HG02884 (cell line): ENCODE results near the gene SLC38A11.
"Not testable (repeated sequence)": the region's sequence is repeated elsewhere in the genome, so short reads cannot be mapped to it uniquely, and the experiment has no call there.

Experiments used
- ATAC-seq: cut with Tn5 transposase; IDR thresholded peaks from one replicate; pipeline ENCODE4 v1.9.1; 2021; ENCODE audit warnings: mild to moderate bottlenecking, moderate library complexity; ENCODE audit not compliant: unreplicated experiment

The SLC38A11 gene

GRCh38 chr2:164954954-164955701 is at the start of gene SLC38A11:
TSS of gene SLC38A11 (minus strand) at chr2:164955525. CDS start at chr2:164955247, 278 bp downstream.
- ATAC-seq = no peak

- no peak for ATAC-seq
These were observed 48.3 kb upstream of the SLC38A11 start for GRCh38 chr2:165003443-165004130.

GRCh38 chr2:165002638-165003037 is 47.3 kb upstream of the SLC38A11 start:
- ATAC-seq = no peak

GRCh38 chr2:164994664-164995299 is 39.5 kb upstream of the SLC38A11 start:
- ATAC-seq = not testable (repeated sequence)

GRCh38 chr2:164993287-164994016 is 38.1 kb upstream of the SLC38A11 start:
- ATAC-seq = no peak

- peak; percentile 80 for ATAC-seq
These were observed 37.5 kb upstream of the SLC38A11 start for GRCh38 chr2:164992818-164993217.

GRCh38 chr2:164992093-164992454 is 36.7 kb upstream of the SLC38A11 start:
- ATAC-seq = not testable (repeated sequence)

- ATAC-seq = not testable (repeated sequence)
These were observed 36.2 kb upstream of the SLC38A11 start for GRCh38 chr2:164991361-164992092.

GRCh38 chr2:164990953-164991352 is 35.6 kb upstream of the SLC38A11 start:
- ATAC-seq = not testable (repeated sequence)

- ATAC-seq = not testable (repeated sequence)
These were observed 33.5 kb upstream of the SLC38A11 start for GRCh38 chr2:164988805-164989204.

GRCh38 chr2:164986027-164986426 is 30.7 kb upstream of the SLC38A11 start:
- ATAC-seq = not testable (repeated sequence)

GRCh38 chr2:164984428-164984827 is 29.1 kb upstream of the SLC38A11 start:
- no peak for ATAC-seq

GRCh38 chr2:164981217-164981990 is 26.1 kb upstream of the SLC38A11 start:
- ATAC-seq = no peak

GRCh38 chr2:164980688-164981087 is 25.4 kb upstream of the SLC38A11 start:
- not testable (repeated sequence) for ATAC-seq

- ATAC-seq = no peak
These were observed 23.8 kb upstream of the SLC38A11 start for GRCh38 chr2:164979113-164979512.

GRCh38 chr2:164976875-164977470 is 21.6 kb upstream of the SLC38A11 start:
- ATAC-seq = not testable (repeated sequence)

- no peak for ATAC-seq
These were observed 21.0 kb upstream of the SLC38A11 start for GRCh38 chr2:164976301-164976700.

GRCh38 chr2:164975891-164976290 is 20.6 kb upstream of the SLC38A11 start:
- ATAC-seq = no peak

- no peak for ATAC-seq
These were observed 18.9 kb upstream of the SLC38A11 start for GRCh38 chr2:164974221-164974620.
